GM12801 (cell line): ENCODE measurements around the gene HADHA.

ENCODE experiments used
- TF ChIP-seq, protein P1 (sequence below): IDR thresholded peaks from one replicate; pipeline ENCODE4 v1.5.1; 2011; ENCODE audit warnings: control low read depth; ENCODE audit not compliant: insufficient read length; ENCODE audit errors: extremely low read depth

HADHA gene

DNA sequence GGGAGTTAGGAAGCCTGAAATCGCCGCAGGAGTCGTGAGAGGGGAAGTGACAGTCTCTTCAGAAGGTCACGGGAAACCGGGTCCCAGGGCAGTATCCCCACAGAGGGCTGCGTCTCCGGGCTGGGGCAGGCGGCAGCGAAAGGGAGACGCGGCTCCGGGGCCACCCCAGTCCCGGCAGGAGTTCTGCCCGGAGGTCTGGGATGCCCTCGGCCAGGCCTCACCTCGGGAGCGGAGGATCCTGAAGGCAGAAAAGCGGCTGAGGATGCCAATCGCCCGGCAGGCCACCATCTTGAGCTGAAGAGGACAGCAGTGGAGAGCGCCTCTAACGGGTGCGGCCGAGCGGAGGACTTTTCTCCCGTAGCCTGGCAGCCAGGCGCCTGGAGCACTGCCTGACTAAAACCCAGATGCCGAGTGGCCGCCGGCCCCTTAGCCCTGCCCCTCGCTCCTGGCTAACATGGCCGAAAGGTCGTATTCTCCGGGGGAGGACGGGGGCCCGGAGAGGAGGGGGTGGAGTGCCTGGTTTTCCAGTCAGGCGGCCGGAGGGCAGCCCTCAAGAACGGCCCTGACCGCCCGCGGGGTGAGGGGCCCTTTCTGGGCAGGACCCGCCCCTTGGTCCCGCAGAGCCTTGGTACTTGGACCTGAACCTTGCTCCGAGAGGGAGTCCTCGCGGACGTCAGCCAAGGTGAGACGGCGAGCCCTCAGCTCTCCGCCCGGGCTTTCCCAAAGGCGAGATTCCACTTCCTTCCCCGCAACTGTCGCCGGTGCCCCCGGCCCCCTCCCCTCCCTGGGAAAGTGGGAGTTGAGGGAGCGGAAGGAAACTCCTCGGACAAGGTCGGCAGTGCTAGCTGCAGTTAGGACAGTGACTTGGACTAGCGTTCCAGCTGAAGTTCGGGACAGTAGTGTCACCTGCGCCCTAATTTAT lies at the start of gene HADHA, which contains the start of gene HADHB:
Gene HADHA, minus strand, starts transcription at position 324 of the 922 bp plus-strand sequence. Its CDS starts 36 bp downstream, at position 288.
Gene HADHB, plus strand, starts transcription at position 631 of the 922 bp plus-strand sequence. CDS start 9,316 bp downstream, outside the sequence.
- TF ChIP-seq, protein P1, sequence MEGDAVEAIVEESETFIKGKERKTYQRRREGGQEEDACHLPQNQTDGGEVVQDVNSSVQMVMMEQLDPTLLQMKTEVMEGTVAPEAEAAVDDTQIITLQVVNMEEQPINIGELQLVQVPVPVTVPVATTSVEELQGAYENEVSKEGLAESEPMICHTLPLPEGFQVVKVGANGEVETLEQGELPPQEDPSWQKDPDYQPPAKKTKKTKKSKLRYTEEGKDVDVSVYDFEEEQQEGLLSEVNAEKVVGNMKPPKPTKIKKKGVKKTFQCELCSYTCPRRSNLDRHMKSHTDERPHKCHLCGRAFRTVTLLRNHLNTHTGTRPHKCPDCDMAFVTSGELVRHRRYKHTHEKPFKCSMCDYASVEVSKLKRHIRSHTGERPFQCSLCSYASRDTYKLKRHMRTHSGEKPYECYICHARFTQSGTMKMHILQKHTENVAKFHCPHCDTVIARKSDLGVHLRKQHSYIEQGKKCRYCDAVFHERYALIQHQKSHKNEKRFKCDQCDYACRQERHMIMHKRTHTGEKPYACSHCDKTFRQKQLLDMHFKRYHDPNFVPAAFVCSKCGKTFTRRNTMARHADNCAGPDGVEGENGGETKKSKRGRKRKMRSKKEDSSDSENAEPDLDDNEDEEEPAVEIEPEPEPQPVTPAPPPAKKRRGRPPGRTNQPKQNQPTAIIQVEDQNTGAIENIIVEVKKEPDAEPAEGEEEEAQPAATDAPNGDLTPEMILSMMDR, result no peak

DNA sequence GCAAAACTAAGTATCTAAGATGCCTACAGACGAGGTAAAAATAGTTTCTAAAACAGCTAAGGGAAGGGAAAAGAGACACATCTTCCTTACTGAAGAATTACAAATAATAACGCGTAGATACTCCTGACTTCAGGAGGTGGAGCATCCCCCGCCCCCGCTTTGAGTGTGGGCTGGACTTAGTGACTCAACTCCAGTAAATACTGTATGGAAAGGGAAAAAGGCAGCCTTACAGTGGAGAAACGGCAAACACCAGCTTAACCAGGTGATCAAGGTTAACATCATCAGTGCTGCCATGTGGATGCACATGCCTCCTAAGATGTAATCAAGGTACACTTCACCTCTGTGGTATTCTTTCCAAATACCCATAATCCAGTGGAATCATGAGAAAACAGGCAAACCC lies 48.2 kb upstream of the HADHA start:
- TF ChIP-seq, protein P1, result no peak

DNA sequence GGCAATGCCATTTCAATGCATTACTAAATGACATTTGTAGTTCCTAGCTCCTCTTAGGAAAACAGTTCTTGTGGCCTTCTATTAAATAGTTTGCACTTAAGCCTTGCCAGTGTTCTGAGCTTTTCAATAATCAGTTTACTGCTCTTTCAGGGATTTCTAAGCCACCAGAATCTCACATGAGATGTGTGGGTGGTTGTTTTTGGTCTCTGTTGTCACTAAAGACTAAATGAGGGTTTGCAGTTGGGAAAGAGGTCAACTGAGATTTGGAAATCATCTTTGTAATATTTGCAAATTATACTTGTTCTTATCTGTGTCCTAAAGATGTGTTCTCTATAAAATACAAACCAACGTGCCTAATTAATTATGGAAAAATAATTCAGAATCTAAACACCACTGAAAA lies 45.6 kb upstream of the HADHA start:
- TF ChIP-seq, protein P1, result no peak

DNA sequence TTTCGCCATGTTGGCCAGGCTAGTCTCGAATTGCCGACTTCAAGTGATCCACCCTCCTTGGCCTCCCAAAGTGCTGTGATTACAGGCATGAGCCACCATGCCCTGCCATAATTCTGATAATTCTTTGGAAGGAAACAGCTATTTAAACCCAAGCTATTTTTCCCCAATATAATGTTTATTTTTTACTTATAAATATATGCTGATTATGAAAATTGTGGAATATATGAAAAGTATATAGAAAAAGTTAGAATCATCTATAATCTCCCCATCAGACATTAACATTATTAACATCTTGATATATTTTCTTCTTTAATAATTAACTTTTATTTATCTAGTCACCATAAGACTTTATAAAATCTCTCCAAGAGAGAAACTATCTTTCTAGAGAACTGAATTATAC lies 41.5 kb upstream of the HADHA start:
- TF ChIP-seq, protein P1, result no peak

DNA sequence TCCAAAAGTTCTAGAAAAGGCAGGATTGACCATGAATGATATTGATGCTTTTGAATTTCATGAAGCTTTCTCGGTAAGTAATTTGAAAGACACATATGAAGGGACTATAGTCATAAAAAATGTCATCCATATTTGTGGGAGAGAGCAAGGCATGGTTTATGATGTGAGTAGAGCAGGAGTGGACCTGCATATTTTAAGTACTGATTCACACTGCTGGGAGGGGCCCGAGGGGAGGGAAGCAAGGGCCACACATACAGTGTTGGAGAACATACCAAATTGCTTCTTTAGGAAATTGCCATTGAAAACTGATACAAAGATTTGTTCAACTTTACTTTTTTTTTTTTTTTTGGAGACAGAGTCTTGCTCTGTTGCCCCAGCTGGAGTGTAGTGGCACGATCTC lies 39.7 kb upstream of the HADHA start:
- TF ChIP-seq, protein P1, result no peak

DNA sequence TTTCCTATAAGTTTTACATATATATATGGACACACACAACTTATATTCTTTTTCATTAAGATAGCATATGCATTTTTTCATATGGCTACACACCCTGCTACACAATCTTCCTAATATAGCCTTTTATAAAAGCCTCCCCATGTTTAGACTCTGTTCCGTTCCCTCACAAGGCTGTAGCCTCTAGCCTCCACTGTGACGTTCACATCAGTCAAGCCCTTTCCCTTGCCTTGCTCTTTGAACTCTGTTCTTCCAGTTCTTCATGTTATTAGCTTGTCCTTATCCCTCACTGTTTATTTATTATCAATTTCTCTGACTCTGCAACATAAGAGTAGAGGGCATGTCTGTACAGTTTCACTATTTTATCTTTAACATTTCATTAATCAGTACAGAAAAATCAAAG lies 39.2 kb upstream of the HADHA start:
- TF ChIP-seq, protein P1, result no peak

DNA sequence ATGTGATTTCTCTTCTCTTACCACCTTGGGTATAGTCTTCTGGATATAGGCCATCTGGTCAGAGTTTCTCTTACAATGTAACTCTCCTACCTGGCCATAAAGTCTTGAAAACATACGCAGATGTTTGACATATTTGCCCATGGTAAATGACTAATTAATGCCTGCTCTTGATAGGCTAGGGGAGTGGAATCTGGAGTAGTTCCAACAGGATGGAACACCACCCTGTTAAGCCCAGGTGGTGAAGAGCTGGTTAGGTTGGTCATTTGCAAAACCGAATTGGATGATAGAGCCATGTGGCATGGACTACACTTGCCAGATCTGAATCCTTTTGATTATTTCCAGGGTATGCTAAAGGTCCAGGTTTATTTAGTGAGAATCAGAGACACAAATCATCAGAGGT lies 36.8 kb upstream of the HADHA start:
- TF ChIP-seq, protein P1, result no peak
